GM12875 (cell line): ENCODE results near the gene FLAD1.
A peak's percentile ranks its signal among the peaks of the same experiment; 100 is the strongest.

Source experiments
- H3K4me3 ChIP-seq: one replicate; pipeline ENCODE4 v1.5.1; 2011; ENCODE audit warnings: low read depth, low read length, control low read depth
- CTCF ChIP-seq: IDR thresholded peaks from 2 replicates; pipeline ENCODE4 v1.5.1; 2011; ENCODE audit warnings: low read depth, mild to moderate bottlenecking, control low read depth, inconsistent platforms, low read length, moderate library complexity, borderline replicate concordance; ENCODE audit not compliant: insufficient read depth

The FLAD1 gene

GRCh38 chr1:154988058-154988954, 5.2 kb downstream of the FLAD1 start:
- H3K4me3 ChIP-seq, result no peak overlapping the region
- TF ChIP-seq CTCF, result no peak

- H3K4me3 ChIP-seq, result no peak overlapping the region
- no peak for TF ChIP-seq CTCF
Measured at GRCh38 chr1:154989195-154989860, 6.2 kb downstream of the FLAD1 start.

- no peak overlapping the region for H3K4me3 ChIP-seq
- TF ChIP-seq CTCF, result no peak
Measured at GRCh38 chr1:154990276-154990675, 7.1 kb downstream of the FLAD1 start.

- H3K4me3 ChIP-seq, result no peak overlapping the region
Measured at GRCh38 chr1:154992721-154993571, 9.8 kb downstream of the FLAD1 start.

GRCh38 chr1:154993572-154994268, 10.6 kb downstream of the FLAD1 start, which contains the start of gene LENEP:
Gene LENEP, plus strand, starts transcription at chr1:154993586. Its CDS starts 22 bp downstream, at chr1:154993608.
- no peak within 1 kb of the TSS for H3K4me3 ChIP-seq
- TF ChIP-seq CTCF, result no peak

More at GRCh38 chr1:154992721-154993571, 9.8 kb downstream of the FLAD1 start:
- 0 out of 2 replicates have a peak, but pooled peaks have one; percentile 3 for TF ChIP-seq CTCF

GRCh38 chr1:154994269-154994587, 11.1 kb downstream of the FLAD1 start:
- no peak for TF ChIP-seq CTCF
- no peak overlapping the region for H3K4me3 ChIP-seq
